ENCODE data around the gene CDH23.

DNA sequence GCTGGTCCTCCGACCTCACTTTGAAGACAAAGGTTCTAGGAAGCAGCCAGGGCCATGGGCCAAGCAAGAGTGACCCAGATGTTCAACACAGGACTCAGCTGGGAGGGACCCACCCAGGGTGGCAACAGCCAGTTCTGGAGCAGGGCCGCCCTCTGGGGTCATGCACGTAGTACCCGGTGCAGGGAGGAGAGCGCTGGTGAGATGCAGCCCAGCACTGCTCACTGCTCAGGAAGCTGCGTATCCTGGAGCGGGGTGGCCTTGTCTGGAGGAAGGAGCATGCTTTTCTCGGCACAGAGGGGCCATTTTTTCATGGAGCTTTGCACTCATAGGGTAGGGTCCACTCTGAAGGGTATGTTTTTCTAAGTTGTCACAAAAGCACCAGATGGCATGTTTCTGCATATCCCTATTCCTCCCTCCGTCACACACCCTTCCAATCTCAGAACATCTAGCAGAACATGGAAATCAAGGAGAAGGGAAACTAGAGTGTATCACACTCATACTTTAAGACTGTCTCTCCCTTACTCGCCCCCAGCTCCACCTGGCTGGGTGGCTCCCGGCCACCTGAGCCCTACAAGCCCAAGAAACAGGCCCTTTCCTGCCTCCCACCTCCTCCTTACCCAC is 132.6 kb downstream of the CDH23 start:
- TF ChIP-seq, protein P1, sequence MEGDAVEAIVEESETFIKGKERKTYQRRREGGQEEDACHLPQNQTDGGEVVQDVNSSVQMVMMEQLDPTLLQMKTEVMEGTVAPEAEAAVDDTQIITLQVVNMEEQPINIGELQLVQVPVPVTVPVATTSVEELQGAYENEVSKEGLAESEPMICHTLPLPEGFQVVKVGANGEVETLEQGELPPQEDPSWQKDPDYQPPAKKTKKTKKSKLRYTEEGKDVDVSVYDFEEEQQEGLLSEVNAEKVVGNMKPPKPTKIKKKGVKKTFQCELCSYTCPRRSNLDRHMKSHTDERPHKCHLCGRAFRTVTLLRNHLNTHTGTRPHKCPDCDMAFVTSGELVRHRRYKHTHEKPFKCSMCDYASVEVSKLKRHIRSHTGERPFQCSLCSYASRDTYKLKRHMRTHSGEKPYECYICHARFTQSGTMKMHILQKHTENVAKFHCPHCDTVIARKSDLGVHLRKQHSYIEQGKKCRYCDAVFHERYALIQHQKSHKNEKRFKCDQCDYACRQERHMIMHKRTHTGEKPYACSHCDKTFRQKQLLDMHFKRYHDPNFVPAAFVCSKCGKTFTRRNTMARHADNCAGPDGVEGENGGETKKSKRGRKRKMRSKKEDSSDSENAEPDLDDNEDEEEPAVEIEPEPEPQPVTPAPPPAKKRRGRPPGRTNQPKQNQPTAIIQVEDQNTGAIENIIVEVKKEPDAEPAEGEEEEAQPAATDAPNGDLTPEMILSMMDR (IDR thresholded peaks at IDR 0.05), result no peak
- TF ChIP-seq POLR2A (IDR thresholded peaks at IDR 0.05) (no peak), EP300 (IDR thresholded peaks at IDR 0.05; ENCODE audit: low read depth) (no peak)

Data from transverse colon (tissue), 3 donors.